ENCODE results near the gene CHRD. TPM values are rescaled to one million over a fixed set of nuclear protein-coding genes. Genes with fewer than 3 reads are reported as not detected.

Gene CHRD
- polyA plus RNA-seq, 6 donors from 2014 or later, result not detected

DNA sequence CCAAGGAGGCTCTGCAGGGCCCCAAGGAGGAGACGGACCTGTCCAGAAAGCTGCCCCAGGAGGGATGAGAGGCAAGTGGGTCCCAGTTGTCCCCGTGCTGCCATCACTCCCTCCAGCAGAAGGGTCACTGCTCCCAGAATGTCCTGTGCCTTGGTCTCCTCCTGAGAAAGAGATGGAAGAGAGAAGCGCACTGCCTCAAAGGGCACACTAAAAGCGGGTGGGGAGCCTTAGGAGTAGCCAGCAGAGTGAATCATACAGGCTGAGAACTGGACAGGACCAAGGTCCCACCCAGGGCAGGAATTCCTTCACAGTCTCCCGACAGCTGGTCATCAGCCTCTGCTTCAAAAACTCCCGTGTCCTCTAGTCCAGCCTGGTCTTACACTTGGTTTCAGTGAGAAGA is 6.4 kb upstream of the CHRD start:
- peaks cover 0 to 6% (median 2%) of the 10 kb centered on the region in 3 donors for H3K4me1 Mint-ChIP-seq
- DNase-seq (no peak), ATAC-seq (ENCODE audit: low read depth in 2 of 2) (no peak)
- peaks cover 33 to 36% (median 35%) of the 10 kb centered on the region in 3 donors for H3K27me3 Mint-ChIP-seq
- no peaks in the 10 kb centered on the region for H3K9me3 Mint-ChIP-seq
- no peak overlapping the region for H3K4me3 Mint-ChIP-seq
- H3K36me3 Mint-ChIP-seq, result peaks cover 0 to 4% of the 10 kb centered on the region in 2 donors
- no peak overlapping the region for H3K27ac Mint-ChIP-seq

DNA sequence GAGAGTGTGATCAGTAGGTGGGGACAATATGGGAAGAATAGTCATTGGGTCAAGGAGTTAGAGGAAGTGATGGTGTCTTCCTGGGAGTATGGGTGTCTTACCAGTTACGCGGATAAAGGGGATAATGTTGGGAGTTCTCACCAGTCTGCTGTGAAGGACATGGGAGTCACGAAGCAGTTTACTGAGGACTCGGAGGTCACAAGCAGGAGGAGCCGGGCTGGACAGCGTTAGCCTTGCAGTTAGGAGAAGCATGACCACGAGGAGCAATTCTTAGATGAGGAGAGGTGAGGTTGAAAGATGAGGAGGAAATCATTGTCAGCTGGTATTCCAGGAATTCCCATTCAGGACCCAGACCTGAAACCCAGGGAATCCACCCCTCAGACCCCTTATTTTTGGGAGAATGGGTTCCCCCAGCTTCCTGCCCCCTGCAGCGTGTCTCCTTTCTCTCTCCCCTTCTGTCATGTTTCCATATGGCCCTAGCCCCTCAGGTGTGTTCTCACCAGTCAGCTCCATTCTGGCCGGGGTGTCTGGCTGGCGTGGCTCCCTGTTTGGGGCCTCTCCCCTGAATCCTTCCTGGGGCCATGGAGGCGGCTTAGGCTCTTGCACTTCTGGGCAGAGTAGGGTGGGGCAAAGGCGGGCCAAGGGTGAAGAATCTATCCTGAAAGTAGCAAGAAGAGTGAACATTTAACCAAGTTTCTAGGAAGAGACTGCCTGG is 4.0 kb upstream of the CHRD start:
- Mint-ChIP-seq H3K4me3 (no peak overlapping the region), H3K9me3 (no peaks in the 10 kb centered on the region), H3K27ac (peak overlapping the region in 1 of 6 donors; percentile 49), H3K27me3 (peaks cover 45 to 52% (median 47%) of the 10 kb centered on the region in 3 donors), H3K4me1 (peaks cover 6 to 15% (median 12%) of the 10 kb centered on the region in 3 donors), H3K36me3 (peaks cover 0 to 7% of the 10 kb centered on the region in 2 donors)
- ATAC-seq (ENCODE audit: low read depth in 2 of 2) (no peak), DNase-seq (no peak)

- Mint-ChIP-seq H3K4me1 (peaks cover 6 to 20% (median 11%) of the 10 kb centered on the region in 3 donors), H3K27ac (no peak overlapping the region), H3K9me3 (no peaks in the 10 kb centered on the region), H3K36me3 (peaks cover 0 to 7% of the 10 kb centered on the region in 2 donors), H3K27me3 (peaks cover 55 to 66% (median 55%) of the 10 kb centered on the region in 3 donors), H3K4me3 (peak overlapping the region in 1 of 8 donors; percentile 55)
- ATAC-seq (ENCODE audit: low read depth in 2 of 2) (no peak), DNase-seq (no peak)
These were observed 2.5 kb upstream of the CHRD start for GRCh38 chr3:184377374-184377773.

DNA sequence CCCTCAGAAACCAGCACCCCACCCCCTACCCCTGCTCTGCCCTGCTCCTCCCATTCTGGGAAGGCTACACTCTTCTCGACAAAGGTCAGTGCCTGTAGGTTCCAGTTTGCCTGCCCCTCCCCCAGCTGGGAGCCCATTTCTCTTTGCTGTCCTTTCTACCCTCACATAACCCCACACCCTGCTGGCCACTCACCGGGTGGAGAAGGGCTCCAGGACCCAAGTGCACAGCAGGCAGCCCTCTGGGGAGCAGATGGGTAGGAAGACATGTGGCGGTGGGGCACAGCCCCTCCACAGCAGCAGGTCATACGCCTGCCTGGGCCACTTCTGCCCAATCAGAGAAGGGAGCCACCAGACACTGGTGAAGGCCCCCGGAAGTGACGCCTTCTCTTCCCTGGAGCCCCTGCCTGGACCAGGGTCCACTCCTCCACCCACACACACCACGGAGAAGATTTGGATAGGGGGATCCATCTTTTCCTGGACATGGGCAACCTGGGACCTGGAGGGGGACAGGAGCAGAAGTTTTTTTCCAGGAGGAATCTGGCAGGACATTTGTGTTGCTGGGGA is 1.9 kb upstream of the CHRD start, which contains the start of gene THPO:
Gene THPO (minus strand): TSS at position 326 of the 564 bp plus-strand sequence. CDS start 1,948 bp downstream, outside the sequence.
- DNase-seq, result no peak
- ATAC-seq (ENCODE audit: low read depth in 2 of 2), result no peak
- peaks cover 6 to 20% (median 11%) of the 10 kb centered on the region in 3 donors for H3K4me1 Mint-ChIP-seq
- H3K36me3 Mint-ChIP-seq, result peaks cover 0 to 7% of the 10 kb centered on the region in 2 donors
- peaks cover 55 to 72% (median 61%) of the 10 kb centered on the region in 3 donors for H3K27me3 Mint-ChIP-seq
- peak within 1 kb of the TSS; percentile 55 to 87 (median 76) for H3K4me3 Mint-ChIP-seq
- peak within 1 kb of the TSS in 1 of 6 donors; percentile 22 for H3K27ac Mint-ChIP-seq
- H3K9me3 Mint-ChIP-seq, result no peaks in the 10 kb centered on the region

DNA sequence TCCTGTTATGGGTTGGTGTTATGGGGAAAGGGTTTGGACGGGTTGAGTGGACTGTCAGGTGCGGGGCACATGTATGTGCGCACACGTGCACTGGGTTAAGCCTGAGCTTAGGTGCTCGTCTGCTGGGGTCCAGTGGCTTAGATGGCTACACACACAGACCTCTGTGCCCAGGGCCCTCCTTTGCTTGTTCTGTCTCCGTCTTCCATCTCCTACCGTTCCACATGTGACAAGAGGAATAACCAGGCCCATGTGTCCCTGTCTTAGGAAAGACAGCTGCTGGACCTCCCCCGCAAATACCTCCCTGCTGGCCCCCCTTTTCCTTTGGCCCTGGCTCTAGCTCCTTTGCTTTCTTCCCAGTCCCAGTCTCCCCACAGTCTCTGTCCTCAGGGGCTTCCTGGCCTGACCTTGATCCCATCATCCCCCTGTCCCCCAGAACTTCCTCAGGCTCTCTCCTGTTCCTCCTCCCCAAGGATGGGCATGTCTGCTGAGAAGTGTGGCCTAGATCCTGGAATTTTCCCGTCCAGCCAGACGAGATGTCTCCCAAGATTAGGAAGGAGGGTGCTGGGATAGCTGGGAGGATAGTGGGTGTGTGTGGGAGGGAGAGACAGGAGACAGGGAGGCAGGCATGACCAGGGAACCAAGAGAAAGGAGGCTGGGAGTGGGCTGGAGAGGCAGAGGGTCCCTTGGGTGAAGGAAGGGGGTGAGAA is 1.1 kb upstream of the CHRD start:
- Mint-ChIP-seq H3K27ac (peak overlapping the region in 2 of 6 donors; percentile 22 to 59), H3K4me1 (peaks cover 6 to 20% (median 11%) of the 10 kb centered on the region in 3 donors), H3K36me3 (peaks cover 0 to 7% of the 10 kb centered on the region in 2 donors), H3K27me3 (peaks cover 56 to 78% (median 64%) of the 10 kb centered on the region in 3 donors), H3K4me3 (peak overlapping the region; percentile 63 to 87 (median 78)), H3K9me3 (no peaks in the 10 kb centered on the region)
- ATAC-seq (ENCODE audit: low read depth in 2 of 2) (no peak), DNase-seq (no peak)

GRCh38 chr3:184380185-184380626 is 352 bp downstream of the CHRD start:
- Mint-ChIP-seq H3K4me3 (peak overlapping the region in 1 of 8 donors; percentile 72), H3K27ac (no peak overlapping the region), H3K36me3 (peaks cover 0 to 7% of the 10 kb centered on the region in 2 donors), H3K27me3 (peaks cover 60 to 87% (median 75%) of the 10 kb centered on the region in 3 donors), H3K9me3 (no peaks in the 10 kb centered on the region), H3K4me1 (peaks cover 6 to 20% (median 11%) of the 10 kb centered on the region in 3 donors)
- ATAC-seq (ENCODE audit: low read depth in 2 of 2), result peak; percentile 27 to 36
- DNase-seq, result no peak

DNA sequence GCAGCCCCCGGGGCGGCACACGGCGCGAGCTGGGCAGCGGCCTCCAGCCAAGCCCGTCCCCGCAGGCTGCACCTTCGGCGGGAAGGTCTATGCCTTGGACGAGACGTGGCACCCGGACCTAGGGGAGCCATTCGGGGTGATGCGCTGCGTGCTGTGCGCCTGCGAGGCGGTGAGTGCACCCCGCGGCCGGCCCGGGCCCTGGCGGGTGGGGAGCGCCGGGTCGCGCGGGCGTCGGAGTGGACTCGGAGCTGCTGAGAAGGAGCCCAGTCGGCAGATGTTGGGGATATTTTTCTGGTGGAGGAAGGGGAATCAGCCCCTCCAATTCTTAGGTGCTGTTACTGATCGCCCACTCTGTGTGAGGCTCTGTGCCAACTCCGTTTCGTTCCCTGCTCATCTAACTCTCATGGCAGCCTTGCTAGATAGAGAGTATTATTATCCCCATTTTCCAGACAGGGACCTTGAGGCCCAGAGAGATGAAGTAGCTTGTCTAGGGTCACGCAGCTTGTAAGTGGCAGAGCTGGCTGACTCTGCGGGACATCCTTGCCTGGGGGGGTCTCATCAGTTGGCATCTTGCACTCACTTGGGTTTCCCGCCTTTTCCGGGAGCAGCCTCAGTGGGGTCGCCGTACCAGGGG is 890 bp downstream of the CHRD start:
- Mint-ChIP-seq H3K9me3 (no peaks in the 10 kb centered on the region), H3K4me1 (peaks cover 6 to 20% (median 11%) of the 10 kb centered on the region in 3 donors), H3K4me3 (peak overlapping the region; percentile 64 to 87 (median 78)), H3K36me3 (peaks cover 0 to 7% of the 10 kb centered on the region in 2 donors), H3K27ac (no peak overlapping the region), H3K27me3 (peaks cover 57 to 83% (median 70%) of the 10 kb centered on the region in 3 donors)
- peak; percentile 14 for DNase-seq
- peak; percentile 44 to 54 for ATAC-seq (ENCODE audit: low read depth in 2 of 2)

- peaks cover 0 to 7% of the 10 kb centered on the region in 2 donors for H3K36me3 Mint-ChIP-seq
- peaks cover 6 to 20% (median 11%) of the 10 kb centered on the region in 3 donors for H3K4me1 Mint-ChIP-seq
- H3K4me3 Mint-ChIP-seq, result peak overlapping the region; percentile 64 to 90 (median 83)
- DNase-seq (peak; percentile 13), ATAC-seq (ENCODE audit: low read depth in 2 of 2) (peak; percentile 43 to 57)
- peaks cover 54 to 83% (median 70%) of the 10 kb centered on the region in 3 donors for H3K27me3 Mint-ChIP-seq
- no peak overlapping the region for H3K27ac Mint-ChIP-seq
- H3K9me3 Mint-ChIP-seq, result no peaks in the 10 kb centered on the region
These were observed 1.7 kb downstream of the CHRD start for GRCh38 chr3:184381261-184382224.

DNA sequence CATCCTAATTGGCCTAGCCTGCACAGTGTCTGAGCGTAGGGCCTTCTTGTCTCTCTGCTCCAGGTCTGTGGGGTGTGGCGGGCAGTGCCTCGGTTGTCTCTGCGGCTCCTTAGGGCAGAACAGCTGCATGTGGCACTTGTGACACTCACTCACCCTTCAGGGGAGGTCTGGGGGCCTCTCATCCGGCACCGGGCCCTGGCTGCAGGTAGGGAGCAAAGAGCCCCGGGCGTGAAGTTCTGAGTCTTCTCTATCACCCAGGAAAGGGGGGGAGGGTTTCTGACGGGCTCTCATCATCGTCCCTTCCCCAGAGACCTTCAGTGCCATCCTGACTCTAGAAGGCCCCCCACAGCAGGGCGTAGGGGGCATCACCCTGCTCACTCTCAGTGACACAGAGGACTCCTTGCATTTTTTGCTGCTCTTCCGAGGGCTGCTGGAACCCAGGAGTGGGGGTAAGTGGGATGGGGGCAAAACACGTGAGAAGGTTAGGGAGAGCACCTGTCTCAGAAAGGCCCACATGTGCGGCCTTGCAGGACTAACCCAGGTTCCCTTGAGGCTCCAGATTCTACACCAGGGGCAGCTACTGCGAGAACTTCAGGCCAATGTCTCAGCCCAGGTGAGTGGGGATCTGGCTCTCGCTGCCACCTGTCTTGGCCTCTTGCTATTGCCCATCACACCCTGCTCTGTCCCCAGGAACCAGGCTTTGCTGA is 2.6 kb downstream of the CHRD start:
- DNase-seq, result no peak
- H3K27ac Mint-ChIP-seq, result no peak overlapping the region
- peaks cover 6 to 20% (median 11%) of the 10 kb centered on the region in 3 donors for H3K4me1 Mint-ChIP-seq
- peaks cover 45 to 83% (median 70%) of the 10 kb centered on the region in 3 donors for H3K27me3 Mint-ChIP-seq
- ATAC-seq (ENCODE audit: low read depth in 2 of 2), result no peak
- no peaks in the 10 kb centered on the region for H3K9me3 Mint-ChIP-seq
- H3K4me3 Mint-ChIP-seq, result peak overlapping the region in 2 of 8 donors; percentile 36 to 75
- H3K36me3 Mint-ChIP-seq, result peaks cover 0 to 7% of the 10 kb centered on the region in 2 donors

- DNase-seq, result no peak
- H3K4me1 Mint-ChIP-seq, result peaks cover 6 to 18% (median 11%) of the 10 kb centered on the region in 3 donors
- H3K27ac Mint-ChIP-seq, result no peak overlapping the region
- no peak overlapping the region for H3K4me3 Mint-ChIP-seq
- H3K9me3 Mint-ChIP-seq, result peaks cover 0 to under 1% (median 0%) of the 10 kb centered on the region in 7 donors
- H3K36me3 Mint-ChIP-seq, result peaks cover 0 to 7% of the 10 kb centered on the region in 2 donors
- peaks cover 43 to 83% (median 70%) of the 10 kb centered on the region in 3 donors for H3K27me3 Mint-ChIP-seq
- ATAC-seq (ENCODE audit: low read depth in 2 of 2), result no peak
These were observed 3.3 kb downstream of the CHRD start for GRCh38 chr3:184383033-184383740.

DNA sequence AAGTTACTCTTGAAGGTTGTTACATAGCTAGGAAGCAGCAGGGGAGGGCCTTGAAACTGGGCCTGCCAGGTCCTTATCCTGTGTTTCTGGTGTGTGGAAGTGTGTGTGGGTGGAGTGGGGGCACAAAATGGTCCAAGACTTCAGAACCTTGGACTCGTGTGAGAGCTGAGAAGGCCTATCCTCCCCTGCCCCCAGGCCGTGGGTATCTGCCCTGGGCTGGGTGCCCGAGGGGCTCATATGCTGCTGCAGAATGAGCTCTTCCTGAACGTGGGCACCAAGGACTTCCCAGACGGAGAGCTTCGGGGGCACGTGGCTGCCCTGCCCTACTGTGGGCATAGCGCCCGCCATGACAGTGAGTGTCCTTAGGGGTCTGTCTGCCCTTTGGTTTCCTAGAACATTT is 4.5 kb downstream of the CHRD start:
- peaks cover 0 to 1% (median 0%) of the 10 kb centered on the region in 7 donors for H3K9me3 Mint-ChIP-seq
- no peak for DNase-seq
- H3K36me3 Mint-ChIP-seq, result peaks cover 0 to 2% of the 10 kb centered on the region in 2 donors
- peaks cover 40 to 82% (median 70%) of the 10 kb centered on the region in 3 donors for H3K27me3 Mint-ChIP-seq
- no peak for ATAC-seq (ENCODE audit: low read depth in 2 of 2)
- peak overlapping the region in 1 of 8 donors; percentile 20 for H3K4me3 Mint-ChIP-seq
- H3K4me1 Mint-ChIP-seq, result peaks cover 2 to 11% (median 6%) of the 10 kb centered on the region in 3 donors
- H3K27ac Mint-ChIP-seq, result no peak overlapping the region
